Mesothelial cell of epicardium (in vitro differentiated cells): Measurements from ENCODE around the gene TF. TPM values are rescaled to one million over a fixed set of nuclear protein-coding genes. Genes with fewer than 3 reads are reported as not detected.

Experiments used
- DNase-seq, 2 experiments: peaks; one replicate each; pipeline ENCODE4 v3.0.0; 2021; ENCODE audit warnings: low spot score in 2 of 2; ENCODE audit not compliant: unreplicated experiment in 2 of 2
- H3K27ac Mint-ChIP-seq: 2 replicates; pipeline ENCODE4 v1.8.0; 2021; ENCODE audit warnings: mixed read lengths
- H3K27me3 Mint-ChIP-seq: 2 replicates; pipeline ENCODE4 v1.8.0; 2021; ENCODE audit warnings: low read depth, mixed read lengths
- H3K36me3 Mint-ChIP-seq: 2 replicates; pipeline ENCODE4 v1.8.0; 2021; ENCODE audit warnings: mixed read lengths
- H3K4me1 Mint-ChIP-seq: 2 replicates; pipeline ENCODE4 v1.8.0; 2021; ENCODE audit warnings: mixed read lengths
- H3K4me3 Mint-ChIP-seq: 2 replicates; pipeline ENCODE4 v1.8.0; 2021; ENCODE audit warnings: mild to moderate bottlenecking, moderate library complexity, mixed read lengths
- H3K9me3 Mint-ChIP-seq: 2 replicates; pipeline ENCODE4 v1.8.0; 2021; ENCODE audit warnings: mixed read lengths
- total RNA-seq: library from RNA; stranded (reverse); gene quantifications from 3 replicates; pipeline ENCODE4 v1.2.1, GENCODE V29; 2021
- TF ChIP-seq, protein P1 (sequence below): fragments of 200-600 bp; sonication (generic); IDR thresholded peaks from one replicate; pipeline ENCODE4 v1.5.0; 2021; ENCODE audit warnings: antibody characterized with exemption; ENCODE audit not compliant: unreplicated experiment

The TF gene
- total RNA-seq, 1 donor from 2014 or later, result 5.7 TPM

DNA sequence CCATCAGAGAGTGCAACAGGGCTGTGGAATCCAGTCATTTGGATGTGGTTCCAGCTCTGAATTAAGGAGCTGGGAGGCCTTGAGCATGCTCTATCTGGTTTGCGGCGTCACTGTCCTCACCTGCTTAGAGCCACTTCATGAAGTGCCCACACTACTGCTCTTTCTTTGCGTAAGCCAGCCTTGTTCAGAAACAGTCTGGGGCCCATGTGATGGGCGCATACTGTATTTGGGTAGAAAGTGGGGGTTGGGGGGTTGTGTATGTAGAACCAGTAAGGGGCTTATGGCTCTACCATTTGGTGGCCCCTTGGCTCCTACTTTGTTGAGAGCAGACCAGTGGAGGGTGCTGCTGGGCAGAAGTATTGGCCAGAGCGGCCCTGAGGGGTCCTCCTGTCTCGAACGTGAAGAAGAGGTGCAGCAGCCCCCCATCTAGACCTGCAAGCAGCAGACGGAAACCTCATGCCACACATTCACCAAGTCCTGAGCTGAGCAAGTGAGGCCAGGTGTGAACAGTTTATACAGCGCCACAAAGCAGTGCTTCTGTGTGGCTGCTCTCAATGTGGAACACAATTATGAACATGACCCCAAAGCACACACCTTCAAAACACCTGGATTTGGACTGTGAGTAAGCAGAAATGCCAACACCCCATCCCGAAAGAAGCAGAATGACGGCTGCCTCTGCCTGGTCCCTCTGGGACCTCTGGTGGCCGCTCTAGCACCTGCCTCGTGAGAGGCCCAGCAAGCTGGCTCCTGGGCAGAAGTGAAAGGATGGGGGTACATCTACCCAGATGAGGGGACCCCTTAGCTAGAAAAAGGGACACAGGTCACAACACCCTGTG, 86.0 kb downstream of the TF start:
- Mint-ChIP-seq H3K4me1 (no peaks in the 10 kb centered on the region), H3K27me3 (no peaks in the 10 kb centered on the region), H3K4me3 (no peak overlapping the region), H3K27ac (no peak overlapping the region), H3K9me3 (no peaks in the 10 kb centered on the region), H3K36me3 (no peaks in the 10 kb centered on the region)
- TF ChIP-seq, protein P1, sequence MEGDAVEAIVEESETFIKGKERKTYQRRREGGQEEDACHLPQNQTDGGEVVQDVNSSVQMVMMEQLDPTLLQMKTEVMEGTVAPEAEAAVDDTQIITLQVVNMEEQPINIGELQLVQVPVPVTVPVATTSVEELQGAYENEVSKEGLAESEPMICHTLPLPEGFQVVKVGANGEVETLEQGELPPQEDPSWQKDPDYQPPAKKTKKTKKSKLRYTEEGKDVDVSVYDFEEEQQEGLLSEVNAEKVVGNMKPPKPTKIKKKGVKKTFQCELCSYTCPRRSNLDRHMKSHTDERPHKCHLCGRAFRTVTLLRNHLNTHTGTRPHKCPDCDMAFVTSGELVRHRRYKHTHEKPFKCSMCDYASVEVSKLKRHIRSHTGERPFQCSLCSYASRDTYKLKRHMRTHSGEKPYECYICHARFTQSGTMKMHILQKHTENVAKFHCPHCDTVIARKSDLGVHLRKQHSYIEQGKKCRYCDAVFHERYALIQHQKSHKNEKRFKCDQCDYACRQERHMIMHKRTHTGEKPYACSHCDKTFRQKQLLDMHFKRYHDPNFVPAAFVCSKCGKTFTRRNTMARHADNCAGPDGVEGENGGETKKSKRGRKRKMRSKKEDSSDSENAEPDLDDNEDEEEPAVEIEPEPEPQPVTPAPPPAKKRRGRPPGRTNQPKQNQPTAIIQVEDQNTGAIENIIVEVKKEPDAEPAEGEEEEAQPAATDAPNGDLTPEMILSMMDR, result no peak
- DNase-seq, result no peak

DNA sequence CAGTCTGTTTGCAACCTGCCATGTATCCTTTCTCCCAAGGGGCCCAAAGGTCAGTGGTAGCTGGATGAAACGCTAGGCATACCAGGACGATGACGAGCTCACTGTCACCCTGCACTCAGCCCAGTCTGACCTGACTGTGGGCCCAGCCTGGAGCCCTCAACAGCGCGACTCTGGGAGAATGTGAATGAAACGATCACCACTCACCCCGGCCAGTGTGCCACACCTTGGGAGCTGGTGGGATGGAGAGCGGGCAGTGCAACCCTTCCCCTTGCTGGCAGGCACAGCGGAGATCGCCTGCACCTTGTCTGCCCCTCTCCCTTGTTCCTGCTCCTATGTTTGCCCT, 86.6 kb downstream of the TF start:
- H3K4me1 Mint-ChIP-seq, result no peaks in the 10 kb centered on the region
- no peaks in the 10 kb centered on the region for H3K9me3 Mint-ChIP-seq
- no peaks in the 10 kb centered on the region for H3K27me3 Mint-ChIP-seq
- TF ChIP-seq, protein P1, result no peak
- H3K4me3 Mint-ChIP-seq, result no peak overlapping the region
- no peak for DNase-seq
- no peaks in the 10 kb centered on the region for H3K36me3 Mint-ChIP-seq
- H3K27ac Mint-ChIP-seq, result no peak overlapping the region

DNA sequence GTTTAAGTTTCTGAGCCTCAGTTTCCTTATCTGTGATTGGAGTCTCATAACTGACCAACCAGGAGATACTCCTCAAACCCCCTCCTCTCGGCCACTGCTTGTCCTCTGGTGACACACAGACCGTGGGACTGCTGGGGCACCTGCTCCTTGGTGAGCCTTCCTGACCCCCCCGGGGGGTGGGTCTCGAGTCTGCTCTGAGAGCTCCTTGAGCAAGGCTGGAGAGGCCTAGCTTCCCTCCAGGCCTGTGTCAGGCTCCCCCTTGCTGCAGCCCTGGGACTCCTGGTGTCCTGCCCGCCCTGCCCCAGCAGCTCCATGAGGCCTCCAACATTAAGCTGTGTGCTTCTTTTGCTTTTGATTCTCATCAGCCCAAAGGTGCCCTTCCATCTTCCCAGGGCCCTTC, 87.1 kb downstream of the TF start:
- TF ChIP-seq, protein P1, result no peak
- no peak for DNase-seq
- H3K4me1 Mint-ChIP-seq, result no peaks in the 10 kb centered on the region
- no peaks in the 10 kb centered on the region for H3K9me3 Mint-ChIP-seq
- H3K36me3 Mint-ChIP-seq, result no peaks in the 10 kb centered on the region
- no peak overlapping the region for H3K27ac Mint-ChIP-seq
- no peak overlapping the region for H3K4me3 Mint-ChIP-seq
- H3K27me3 Mint-ChIP-seq, result no peaks in the 10 kb centered on the region

DNA sequence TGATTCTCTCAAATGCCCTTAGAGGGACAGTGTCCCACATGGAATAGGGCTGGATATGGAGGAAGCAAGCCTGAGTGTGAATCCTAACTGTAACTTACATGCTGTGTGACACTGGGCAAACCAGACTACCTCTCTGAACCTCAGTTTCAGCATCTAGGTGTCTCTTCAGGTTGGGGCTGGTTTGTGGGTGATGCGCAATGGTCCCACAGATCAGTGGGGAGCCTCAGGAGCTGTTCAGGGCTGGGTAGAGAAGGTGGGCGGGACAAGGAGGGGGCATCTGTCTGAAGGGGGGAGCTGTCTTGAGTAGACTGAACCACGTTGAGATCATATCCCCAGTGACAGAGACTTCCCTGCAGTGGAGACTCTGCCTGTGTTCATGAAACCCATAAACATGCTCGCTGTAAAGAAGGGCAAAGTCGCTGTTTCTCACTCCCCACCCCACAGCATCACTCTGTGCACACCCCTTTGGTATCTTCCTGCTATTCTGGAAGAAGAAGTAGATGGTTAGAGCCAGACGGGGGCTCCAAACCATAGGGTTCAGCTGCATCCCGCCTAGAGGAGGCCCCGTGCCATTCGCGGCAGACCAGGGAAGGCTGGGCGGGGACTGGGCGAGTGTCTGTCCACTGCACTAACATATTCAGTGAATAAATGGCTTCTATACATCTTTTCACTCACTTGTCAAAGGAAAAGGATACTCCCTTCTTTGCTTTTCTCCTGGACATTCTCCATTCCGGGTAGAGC, 87.9 kb downstream of the TF start:
- H3K27ac Mint-ChIP-seq, result no peak overlapping the region
- no peak overlapping the region for H3K4me3 Mint-ChIP-seq
- H3K27me3 Mint-ChIP-seq, result no peaks in the 10 kb centered on the region
- TF ChIP-seq, protein P1, result no peak
- DNase-seq, result no peak
- H3K4me1 Mint-ChIP-seq, result no peaks in the 10 kb centered on the region
- H3K9me3 Mint-ChIP-seq, result no peaks in the 10 kb centered on the region
- H3K36me3 Mint-ChIP-seq, result no peaks in the 10 kb centered on the region

DNA sequence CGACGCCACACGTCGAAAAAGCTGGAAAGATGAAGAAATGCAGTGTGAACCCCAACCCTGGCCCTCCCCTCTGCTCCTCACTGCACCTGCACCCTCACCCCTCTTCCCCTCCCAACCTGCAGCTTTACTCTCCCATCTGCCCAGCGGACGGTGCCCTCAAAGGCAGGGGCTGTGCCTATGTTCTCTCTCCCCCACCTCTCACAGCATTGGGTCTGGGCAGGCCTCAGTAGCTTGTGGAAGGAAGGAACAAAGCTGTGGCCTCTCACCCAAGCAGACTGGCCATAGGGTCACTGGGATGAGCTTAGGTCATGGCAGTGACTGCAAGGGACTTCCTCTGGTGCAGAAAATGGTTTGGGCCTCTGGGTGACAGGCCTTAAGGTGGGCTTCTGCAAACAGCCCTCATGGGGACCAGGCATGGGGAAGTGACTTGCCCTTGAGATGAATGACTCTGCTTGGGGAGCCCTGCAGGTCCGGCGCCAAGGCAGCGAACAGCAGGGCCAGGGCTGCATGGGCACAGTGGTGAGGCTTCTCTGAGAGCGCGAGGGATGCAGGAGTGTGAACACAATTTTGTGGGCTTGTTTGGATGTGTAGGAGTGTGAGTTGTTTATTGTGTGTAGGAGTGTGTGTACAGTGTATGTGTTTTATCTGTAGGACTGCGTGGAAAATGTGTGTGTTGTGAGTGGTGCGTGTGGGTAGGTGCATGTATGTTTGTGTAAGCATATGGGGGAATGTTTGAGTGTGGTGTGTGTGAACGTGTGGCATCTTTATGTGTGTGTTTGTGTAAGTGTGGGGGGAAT, 88.6 kb downstream of the TF start:
- DNase-seq, result no peak
- Mint-ChIP-seq H3K9me3 (no peaks in the 10 kb centered on the region), H3K36me3 (no peaks in the 10 kb centered on the region), H3K4me1 (no peaks in the 10 kb centered on the region), H3K27ac (no peak overlapping the region), H3K27me3 (no peaks in the 10 kb centered on the region), H3K4me3 (no peak overlapping the region)
- TF ChIP-seq, protein P1, result no peak
